PFSK-1 (cell line): ENCODE results near the gene KCNJ14.

Source experiments
- POLR2AphosphoS5 ChIP-seq: IDR thresholded peaks from 2 replicates; pipeline ENCODE4 v1.6.1; 2012; ENCODE audit warnings: low read depth, mild to moderate bottlenecking, control low read depth, low read length, moderate library complexity
- REST ChIP-seq, 2 experiments: IDR thresholded peaks; 2 replicates each; pipeline versions ENCODE4 v1.6.1 to v1.8.0; 2011 to 2012; ENCODE audit warnings: low read depth in 2 of 2, low read length in 2 of 2, control low read depth in 1 of 2, inconsistent platforms in 1 of 2, mild to moderate bottlenecking in 1 of 2, moderate library complexity in 1 of 2; ENCODE audit not compliant: insufficient read depth in 1 of 2
- SIN3A ChIP-seq: IDR thresholded peaks from 2 replicates; pipeline ENCODE4 v1.6.1; 2012; ENCODE audit warnings: mild to moderate bottlenecking, low read length, moderate library complexity, borderline replicate concordance; ENCODE audit not compliant: insufficient read depth
- TAF1 ChIP-seq: IDR thresholded peaks from 2 replicates; pipeline ENCODE4 v1.6.1; 2012; ENCODE audit warnings: low read length, control low read depth, borderline replicate concordance; ENCODE audit not compliant: insufficient read depth

DNA sequence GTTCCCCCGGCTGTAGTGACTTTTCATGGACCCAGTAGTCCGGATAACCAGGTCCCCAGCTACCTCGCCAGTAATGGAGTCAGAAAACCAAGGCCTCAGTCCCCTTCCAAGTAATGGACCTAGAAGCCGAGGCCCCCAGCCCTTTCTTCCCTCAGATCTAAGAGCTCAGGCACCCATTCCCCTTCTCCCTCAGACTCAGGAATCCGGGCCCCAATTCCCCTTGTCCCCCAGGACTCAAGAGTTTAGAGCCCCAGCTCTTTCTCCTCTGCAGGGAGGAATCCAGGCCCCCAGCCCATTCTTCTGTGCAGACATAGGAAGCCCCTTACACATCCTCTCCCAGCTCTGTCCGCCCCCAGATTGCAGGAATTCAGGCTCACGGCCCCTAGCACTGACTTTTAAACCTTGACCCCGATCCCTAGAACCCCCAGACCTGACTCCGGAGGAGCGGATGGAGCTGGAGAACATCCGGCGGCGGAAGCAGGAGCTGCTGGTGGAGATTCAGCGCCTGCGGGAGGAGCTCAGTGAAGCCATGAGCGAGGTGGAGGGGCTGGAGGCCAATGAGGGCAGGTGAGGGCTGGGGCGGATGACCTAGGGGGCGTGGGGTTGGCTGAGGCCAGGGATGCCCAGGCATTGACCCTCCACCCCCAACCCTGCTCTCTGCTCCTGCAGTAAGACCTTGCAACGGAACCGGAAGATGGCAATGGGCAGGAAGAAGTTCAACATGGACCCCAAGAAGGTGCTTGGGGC, 14.7 kb downstream of the KCNJ14 start:
- TF ChIP-seq POLR2AphosphoS5: no peak
- no peak for TF ChIP-seq REST (IDR thresholded peaks at IDR 0.05; ENCODE audit: insufficient read depth in 1 of 2, low read depth in 2 of 2, low read length in 2 of 2)
- no peak for TF ChIP-seq TAF1
- no peak for TF ChIP-seq SIN3A
